GM19467 (cell line): Measurements from ENCODE around the gene NECAB2.

ENCODE experiments used
- ATAC-seq: cut with Tn5 transposase; IDR thresholded peaks from one replicate; pipeline ENCODE4 v1.9.1; 2021; ENCODE audit warnings: mild to moderate bottlenecking, moderate library complexity; ENCODE audit not compliant: unreplicated experiment

Gene NECAB2

DNA sequence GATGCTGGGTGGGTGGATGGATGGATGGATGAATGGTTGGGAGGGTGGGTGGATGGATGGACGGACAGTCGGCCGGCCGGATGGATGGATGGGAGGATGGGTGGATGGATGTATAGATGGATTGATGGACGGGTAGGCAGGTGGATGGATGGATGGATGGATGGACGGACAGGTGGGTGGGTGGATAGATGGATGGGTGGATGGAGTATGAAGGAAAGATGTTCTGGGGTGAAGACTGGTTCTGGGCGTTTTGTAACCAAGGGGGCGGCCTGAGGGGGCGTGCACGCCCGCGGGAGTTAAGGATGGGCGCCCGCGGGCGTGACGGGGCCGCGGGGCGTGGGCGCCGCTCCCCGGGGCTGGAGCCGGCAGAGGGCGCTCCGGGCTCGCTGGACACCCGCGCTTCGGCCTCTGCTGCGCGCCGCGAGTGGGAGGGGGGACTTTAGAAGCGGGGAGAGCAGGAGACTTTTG, at the start of gene NECAB2:
TSS of gene NECAB2 (plus strand) at position 407 of the 468 bp plus-strand sequence. CDS start 405 bp downstream, outside the sequence.
- ATAC-seq: no peak

- no peak for ATAC-seq
Measured at GRCh38 chr16:83920894-83921491, 47.1 kb upstream of the NECAB2 start.

GRCh38 chr16:83923581-83924365, 44.3 kb upstream of the NECAB2 start:
- no peak for ATAC-seq

- ATAC-seq: no peak
Measured at GRCh38 chr16:83924686-83925085, 43.4 kb upstream of the NECAB2 start.

GRCh38 chr16:83925095-83925905, 42.7 kb upstream of the NECAB2 start:
- no peak for ATAC-seq

DNA sequence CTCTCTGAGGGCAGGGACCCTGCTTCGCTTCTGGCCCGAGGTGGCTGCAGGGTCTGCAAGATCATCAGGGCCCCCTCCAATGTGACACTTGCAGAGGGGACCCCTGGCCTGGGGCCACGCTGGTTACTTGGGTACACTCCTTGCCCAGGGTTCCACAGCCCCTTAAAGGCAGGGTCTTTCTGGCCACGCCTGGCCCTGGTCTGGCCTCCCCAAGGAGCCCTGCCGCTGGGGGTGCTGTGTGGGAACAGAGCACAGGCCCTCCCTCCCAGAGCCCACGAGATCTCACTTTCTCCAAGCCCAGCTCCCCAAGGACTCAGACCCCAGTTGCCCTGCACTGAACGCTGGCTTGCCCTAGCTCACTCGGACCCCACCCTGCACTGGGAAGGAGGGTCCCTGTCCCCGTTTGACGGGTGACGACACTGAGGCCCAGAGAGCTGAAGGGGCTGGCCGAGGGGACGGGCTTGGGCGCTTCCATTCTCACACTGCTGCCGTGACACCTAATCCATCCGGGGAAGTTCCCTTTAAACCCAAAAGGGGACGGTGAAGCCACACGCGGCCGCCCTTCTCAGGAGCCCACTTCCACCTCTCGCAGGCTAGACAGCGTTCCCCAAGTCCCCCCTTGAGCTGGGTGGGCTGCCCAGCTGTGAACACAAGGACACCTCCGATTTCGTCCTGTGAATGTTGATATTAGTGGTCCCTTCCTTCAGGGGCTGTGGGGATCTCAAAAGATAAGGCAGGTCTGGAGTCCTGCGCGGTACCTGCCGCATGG, 41.9 kb upstream of the NECAB2 start:
- ATAC-seq: no peak

DNA sequence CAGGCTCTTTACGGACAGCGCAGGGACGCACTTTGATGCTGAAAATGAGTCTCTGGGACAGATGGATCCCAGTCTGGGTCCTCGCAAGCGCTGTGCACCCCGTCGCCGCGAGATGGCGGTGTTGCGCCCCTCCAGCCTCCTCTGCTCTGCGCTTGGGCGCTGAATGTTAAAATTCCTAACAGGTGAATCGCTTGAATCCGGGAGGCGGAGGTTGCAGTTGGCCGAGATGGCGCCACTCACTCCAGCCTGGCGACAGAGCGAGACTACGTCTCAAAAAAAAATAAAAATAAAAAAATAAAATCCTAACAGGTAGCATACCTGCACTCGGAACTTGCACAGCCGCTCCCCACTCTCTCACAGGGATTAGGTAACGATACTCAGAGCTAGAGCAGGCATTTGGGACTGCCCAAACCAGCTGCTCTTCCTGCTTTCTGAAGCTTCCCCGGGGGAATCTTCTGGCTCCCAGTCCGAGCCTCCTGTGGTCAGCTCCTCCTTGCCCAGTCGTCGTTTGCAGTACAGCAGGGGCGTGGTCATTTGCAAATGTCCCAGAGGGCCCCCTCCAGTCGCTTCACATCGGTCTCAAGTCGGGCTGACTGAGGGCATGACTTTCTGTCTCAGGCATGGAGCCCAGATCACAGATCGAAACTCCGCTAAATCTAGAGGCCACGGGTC, 41.2 kb upstream of the NECAB2 start:
- no peak for ATAC-seq

DNA sequence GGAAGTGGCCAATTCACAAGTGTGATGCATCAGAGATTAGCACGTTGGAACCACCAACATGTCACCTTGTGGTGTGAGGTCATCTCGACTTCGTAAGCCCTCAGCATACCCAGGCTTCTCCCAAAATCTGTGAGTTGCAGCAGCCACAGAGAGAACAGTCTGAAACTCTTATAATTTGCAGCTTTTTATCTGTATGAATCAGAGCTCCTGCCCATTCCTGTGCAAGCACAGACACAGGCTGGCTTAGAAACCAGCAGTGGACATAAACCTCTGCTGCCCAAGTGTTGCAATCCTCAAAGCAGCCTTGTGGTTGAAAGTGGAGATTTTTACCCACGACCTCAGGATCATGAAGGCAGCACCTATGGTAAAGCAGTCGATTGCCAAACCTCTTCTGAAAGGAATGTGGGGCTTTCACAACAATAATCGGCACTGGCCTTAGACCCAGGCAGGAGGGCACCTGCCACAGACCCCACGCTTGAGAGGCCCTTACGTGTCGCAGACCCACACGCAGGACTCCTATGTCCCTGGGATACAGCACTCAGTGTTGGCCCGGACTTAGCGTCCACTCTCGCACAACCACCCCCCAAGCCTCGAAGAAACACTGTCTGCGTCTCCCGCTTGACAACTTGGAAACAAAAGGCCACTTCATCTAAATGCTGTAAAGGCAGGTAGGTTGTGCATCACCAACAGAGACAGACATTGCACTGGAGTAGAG, 39.5 kb upstream of the NECAB2 start:
- no peak for ATAC-seq

DNA sequence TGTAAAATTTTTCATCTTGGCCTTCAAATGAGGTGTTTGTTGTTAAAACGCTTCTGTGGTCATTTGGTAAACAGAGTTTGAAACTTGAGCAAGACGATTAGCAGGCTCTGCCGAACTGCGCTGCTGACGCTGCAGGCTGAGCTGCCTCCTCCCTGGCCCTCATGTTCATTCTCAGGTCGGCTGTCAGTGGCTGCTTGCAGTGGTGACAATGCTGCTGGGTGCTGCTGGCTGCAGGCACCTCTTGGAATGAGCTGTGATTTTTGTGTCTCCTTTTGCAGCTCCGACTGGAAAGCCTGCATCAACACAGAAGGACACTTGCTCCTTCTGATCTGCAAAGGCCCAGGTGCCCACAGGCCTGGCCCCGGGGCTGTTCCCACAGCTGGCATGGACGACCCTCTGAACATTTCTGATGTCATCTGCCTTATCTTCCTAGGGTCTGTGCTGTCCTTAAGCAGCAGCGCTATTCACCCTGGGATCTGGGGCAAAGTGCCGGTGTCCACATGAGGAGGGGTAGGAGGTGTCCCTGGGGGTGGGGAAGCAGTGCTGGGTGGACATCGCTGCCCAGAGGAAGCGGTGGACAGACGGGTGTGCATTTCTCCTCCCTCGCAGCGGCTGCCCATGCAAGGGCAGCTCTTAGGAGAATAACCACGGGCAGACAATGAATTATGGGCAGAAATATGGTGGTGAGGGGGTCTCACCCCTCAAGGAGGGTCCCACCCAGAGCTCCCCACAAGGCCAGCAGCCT, 38.1 kb upstream of the NECAB2 start:
- ATAC-seq: no peak

GRCh38 chr16:83930730-83931500, 37.1 kb upstream of the NECAB2 start:
- ATAC-seq: no peak

DNA sequence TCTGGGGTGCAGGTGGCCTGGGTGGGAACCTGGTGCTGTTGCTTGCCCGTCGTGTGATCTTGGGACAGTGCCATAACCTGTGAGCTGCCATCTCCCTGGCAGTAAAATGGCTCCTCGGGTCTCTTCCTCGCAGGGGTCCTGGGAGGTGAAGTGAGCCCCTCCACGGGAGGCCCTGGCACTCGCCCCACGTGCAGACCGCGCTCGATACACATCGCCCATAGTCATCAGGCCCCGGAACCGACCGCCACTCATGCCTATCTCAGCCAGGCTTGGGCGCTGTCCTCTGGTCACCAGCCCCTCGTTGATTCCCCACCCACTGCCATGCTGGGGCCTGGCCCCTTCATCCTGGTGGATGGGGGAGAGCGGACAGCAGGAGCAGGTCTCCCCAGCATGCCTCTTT, 36.5 kb upstream of the NECAB2 start:
- no peak for ATAC-seq

DNA sequence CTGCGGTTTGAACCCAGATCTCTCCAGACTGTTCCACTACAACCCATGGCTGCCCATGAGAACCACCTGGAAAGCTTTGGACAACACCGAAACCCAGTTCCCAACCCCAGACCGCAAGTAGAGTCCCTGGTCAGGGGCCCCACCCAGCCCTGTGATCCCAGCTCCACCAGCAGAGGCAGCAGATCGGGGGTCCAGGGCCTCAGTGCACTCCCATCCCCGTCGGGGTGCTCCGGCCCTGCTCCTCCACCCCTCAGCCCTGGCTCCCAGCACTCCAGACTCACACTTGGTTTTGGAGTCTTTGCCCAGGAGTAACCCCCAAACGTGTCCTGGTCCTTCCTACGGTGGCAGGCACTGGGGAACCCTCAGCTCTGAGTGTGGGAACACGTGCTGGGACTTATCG, 35.7 kb upstream of the NECAB2 start:
- no peak for ATAC-seq

DNA sequence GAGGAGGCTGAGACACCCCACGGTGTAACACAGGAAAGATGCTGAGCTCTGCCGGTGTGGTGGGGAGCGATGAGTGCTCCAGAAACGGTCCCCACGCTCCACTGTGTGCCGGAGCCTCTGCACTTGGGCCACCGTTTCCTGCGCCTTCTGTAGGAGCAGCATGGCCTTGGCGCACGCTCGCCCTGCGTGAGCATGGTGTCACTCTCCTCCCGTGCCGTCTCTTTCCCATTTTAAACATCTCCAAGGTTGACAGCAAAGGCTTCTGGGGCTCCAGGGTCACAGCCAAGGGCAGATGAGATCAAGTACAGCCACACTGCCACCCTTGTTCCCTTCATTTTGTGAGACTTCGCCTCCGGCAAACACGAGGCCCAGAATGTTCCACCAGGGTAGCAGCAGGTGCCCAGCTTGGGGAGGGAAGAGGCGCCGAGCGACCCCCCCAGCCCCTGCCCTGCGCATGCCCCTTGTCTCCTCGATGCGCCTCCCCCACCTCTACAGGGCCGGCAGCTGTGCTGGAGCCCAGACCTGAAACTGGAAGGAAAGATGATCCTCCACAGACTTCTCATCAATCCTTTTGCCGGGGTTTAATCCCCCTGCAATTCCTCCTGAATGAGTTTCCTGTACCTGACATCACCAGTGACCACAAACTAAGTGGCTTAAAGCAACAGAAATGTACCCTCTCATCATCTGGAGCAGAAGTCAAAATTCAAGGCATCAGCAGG, 34.9 kb upstream of the NECAB2 start:
- no peak for ATAC-seq

DNA sequence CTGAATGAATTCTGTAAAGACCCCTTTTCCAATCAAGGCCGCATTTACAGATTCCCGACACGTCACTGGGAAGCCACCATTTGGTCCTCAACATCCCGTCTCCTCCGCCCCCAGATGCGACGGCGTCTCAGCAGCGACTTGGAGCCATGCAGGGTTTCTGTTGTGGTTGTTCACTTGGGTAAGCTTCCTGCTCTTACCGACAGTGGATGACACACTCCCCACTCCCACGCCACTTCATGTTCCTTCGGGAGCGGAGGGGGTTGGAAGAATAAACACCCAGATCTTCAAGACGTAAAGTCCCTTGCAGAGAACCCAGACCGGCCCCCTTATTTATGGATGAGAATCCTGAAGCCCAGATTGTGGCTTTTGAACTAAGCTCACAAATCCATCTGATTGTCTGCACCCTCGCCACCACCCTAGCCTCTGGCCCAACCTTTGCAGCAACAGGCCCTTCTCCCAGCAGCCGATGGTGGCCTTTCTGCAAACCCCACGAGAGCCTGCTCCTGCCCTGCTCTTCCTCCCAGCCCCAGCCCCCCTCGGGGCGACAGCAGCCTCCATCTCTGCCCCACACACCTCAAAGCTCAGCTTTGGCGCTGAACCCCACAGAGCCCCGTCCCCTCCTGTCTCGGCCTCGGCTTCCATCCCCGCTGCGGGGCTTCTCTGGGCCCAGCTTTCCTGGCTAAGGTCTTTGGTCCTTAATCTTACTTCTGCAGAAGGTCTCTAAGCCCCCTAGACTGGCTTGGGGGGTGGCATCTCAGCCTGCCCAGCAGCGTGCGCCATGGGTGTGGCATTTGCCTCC, 34.0 kb upstream of the NECAB2 start:
- no peak for ATAC-seq

DNA sequence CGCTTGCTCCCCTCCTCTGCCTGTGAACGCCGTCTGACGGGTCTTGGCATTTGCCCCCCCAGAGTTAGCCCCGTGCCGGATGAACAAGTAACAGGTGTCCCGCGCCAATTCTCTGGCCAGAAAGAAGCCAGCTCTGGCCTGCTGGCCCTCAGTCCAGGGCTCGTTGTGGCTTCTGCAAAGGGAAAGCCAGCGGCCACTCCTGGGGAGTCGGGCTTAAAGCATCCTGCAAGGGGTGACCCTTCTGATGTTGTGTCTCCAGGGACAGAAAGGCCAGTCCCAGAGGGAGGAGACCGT, 33.4 kb upstream of the NECAB2 start:
- no peak for ATAC-seq

- no peak for ATAC-seq
Measured at GRCh38 chr16:83935005-83935857, 32.8 kb upstream of the NECAB2 start.
